ENCODE results near the gene IZUMO4.

IZUMO4 gene

DNA sequence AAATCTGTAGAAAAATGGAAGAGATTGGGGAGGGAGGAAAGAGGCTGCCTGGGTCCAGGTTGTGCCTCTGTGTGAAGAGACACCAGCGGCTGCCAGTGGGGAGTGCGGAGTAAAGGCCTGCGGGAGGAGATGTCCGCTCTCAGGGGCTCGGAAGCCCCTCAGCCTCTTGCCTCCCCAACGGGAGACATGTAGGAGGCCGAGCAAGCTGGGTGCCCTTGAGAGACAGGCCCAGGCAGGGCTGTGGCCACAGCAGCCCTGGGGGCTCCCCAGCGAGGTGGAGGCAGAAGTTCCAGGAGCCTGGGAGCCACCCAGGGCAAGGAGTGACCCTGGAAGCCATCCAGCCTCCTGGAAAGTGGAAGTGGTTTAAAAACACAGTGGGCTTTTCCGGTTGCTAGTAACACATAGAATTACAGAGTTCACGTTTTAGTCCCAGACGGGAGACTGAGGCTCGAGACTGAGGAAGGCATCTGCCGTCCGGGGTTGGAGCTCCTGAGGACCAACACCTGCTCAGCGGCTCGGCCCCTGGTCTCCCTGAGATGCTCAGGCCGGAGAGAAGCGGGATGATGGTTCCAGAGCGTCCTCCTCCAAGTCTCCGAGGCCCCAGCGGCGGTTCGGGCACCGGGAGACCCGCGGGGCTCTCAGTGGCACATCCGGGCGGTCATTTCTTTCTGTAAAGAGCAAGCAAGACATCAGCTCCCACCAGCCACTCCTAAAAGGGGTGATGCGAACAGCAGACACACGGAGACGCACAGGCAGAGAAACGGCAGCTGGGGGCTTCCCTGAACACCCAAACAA lies 23.8 kb upstream of the IZUMO4 start:
- H3K36me3 ChIP-seq: peaks cover 5% of the 10 kb centered on the region; the same call in 1 of the 2 replicates
- no peaks in the 10 kb centered on the region for H3K9me3 ChIP-seq
- no peak overlapping the region for H3K4me3 ChIP-seq (ENCODE audit: low read depth, low read length)
- no peaks in the 10 kb centered on the region for H3K4me1 ChIP-seq
- H3K27me3 ChIP-seq: no peaks in the 10 kb centered on the region
- no peak for DNase-seq
- TF ChIP-seq, protein P1, sequence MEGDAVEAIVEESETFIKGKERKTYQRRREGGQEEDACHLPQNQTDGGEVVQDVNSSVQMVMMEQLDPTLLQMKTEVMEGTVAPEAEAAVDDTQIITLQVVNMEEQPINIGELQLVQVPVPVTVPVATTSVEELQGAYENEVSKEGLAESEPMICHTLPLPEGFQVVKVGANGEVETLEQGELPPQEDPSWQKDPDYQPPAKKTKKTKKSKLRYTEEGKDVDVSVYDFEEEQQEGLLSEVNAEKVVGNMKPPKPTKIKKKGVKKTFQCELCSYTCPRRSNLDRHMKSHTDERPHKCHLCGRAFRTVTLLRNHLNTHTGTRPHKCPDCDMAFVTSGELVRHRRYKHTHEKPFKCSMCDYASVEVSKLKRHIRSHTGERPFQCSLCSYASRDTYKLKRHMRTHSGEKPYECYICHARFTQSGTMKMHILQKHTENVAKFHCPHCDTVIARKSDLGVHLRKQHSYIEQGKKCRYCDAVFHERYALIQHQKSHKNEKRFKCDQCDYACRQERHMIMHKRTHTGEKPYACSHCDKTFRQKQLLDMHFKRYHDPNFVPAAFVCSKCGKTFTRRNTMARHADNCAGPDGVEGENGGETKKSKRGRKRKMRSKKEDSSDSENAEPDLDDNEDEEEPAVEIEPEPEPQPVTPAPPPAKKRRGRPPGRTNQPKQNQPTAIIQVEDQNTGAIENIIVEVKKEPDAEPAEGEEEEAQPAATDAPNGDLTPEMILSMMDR (IDR thresholded peaks at IDR 0.05; ENCODE audit: low read depth, low read length): no peak

DNA sequence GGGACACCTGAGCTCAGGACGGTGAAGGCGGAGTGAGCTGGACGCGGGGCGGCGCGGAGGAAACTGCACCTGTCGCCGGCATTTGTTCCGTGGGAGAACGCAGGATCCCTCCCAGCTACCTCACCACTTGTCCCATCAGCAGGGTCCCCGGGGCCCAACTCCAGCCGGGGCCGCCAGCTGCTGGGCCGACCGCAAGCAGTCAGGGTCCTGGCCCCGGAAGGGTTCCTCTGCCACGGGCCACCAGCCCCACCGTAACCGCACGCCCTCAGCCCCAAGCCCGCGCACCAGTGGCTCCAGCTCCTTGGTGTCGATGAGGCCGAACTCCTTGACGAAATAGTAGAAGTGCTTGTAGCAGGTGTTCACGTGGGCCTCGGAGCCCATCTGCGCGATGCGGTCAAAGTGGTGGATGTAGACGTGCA lies 20.2 kb upstream of the IZUMO4 start:
- DNase-seq: no peak
- Histone ChIP-seq H3K27me3 (no peaks in the 10 kb centered on the region), H3K36me3 (peaks cover 7% of the 10 kb centered on the region; the same call in 1 of the 2 replicates), H3K4me1 (no peaks in the 10 kb centered on the region), H3K9me3 (no peaks in the 10 kb centered on the region), H3K4me3 (ENCODE audit: low read depth, low read length) (no peak overlapping the region)
- TF ChIP-seq, protein P1 (IDR thresholded peaks at IDR 0.05; ENCODE audit: low read depth, low read length): no peak

DNA sequence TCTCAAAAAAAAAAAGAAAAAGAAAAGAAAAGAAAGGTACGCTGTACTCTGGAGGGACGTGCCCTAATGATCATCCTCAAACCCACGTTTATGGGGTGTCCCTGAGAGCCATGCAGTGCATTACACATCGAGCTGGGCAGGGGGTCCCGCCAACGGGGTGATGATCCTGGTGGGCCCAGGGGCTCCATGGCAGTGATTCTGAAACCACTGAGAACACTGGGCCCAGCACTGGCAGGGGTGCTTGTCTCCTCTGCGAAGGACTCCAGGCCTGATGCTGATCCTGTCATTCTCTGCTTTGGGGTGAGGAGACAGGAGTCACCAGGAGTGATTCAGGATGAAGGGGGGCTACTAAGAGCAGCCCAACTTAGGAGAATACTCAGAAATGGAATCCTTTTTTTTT lies 19.3 kb upstream of the IZUMO4 start:
- H3K27me3 ChIP-seq: no peaks in the 10 kb centered on the region
- no peaks in the 10 kb centered on the region for H3K9me3 ChIP-seq
- peaks cover 7% of the 10 kb centered on the region; the same call in 1 of the 2 replicates for H3K36me3 ChIP-seq
- DNase-seq: no peak
- TF ChIP-seq, protein P1 (IDR thresholded peaks at IDR 0.05; ENCODE audit: low read depth, low read length): no peak
- H3K4me1 ChIP-seq: no peaks in the 10 kb centered on the region
- H3K4me3 ChIP-seq (ENCODE audit: low read depth, low read length): no peak overlapping the region

DNA sequence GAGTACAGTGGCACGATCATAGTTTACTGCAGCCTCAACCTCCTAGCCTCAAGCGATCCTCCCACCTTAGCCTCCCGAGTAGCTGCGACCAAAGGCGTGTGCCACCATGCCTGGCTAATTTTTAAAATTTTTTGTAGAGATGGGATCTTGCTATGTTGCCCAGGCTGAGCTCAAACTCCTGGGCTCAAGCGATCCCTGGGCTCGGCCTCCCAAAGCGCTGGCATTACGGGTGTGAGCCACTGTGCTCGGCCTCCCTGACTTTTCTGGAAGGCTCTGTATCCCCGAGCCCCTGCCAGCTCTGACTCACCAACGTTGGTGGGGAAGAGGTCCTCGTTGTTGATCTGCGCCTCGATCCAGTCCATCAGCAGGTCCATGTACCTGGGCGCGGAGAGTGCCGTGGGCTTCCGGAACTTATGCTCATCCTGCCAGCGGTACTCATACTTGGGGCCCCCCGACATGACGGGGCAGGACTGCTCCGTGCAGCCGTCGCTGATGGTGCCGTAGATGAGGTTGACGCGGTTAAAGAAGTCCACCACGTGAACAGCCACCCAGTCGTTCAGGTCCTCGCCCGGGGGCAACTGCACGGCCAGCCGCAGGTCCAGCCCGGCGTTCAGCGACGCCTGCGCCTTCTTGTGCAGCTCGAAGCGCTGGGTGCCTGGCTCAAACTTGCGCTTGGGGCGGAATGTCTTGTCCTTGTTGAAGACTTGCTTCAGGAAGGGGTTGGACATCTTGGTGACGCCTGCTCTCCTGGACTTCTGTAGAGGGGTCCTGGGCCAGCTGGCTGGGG lies 18.7 kb upstream of the IZUMO4 start:
- Histone ChIP-seq H3K36me3 (peaks cover 7% of the 10 kb centered on the region; the same call in 1 of the 2 replicates), H3K4me1 (no peaks in the 10 kb centered on the region), H3K9me3 (no peaks in the 10 kb centered on the region), H3K4me3 (ENCODE audit: low read depth, low read length) (no peak overlapping the region), H3K27me3 (no peaks in the 10 kb centered on the region)
- no peak for DNase-seq
- TF ChIP-seq, protein P1 (IDR thresholded peaks at IDR 0.05; ENCODE audit: low read depth, low read length): no peak

DNA sequence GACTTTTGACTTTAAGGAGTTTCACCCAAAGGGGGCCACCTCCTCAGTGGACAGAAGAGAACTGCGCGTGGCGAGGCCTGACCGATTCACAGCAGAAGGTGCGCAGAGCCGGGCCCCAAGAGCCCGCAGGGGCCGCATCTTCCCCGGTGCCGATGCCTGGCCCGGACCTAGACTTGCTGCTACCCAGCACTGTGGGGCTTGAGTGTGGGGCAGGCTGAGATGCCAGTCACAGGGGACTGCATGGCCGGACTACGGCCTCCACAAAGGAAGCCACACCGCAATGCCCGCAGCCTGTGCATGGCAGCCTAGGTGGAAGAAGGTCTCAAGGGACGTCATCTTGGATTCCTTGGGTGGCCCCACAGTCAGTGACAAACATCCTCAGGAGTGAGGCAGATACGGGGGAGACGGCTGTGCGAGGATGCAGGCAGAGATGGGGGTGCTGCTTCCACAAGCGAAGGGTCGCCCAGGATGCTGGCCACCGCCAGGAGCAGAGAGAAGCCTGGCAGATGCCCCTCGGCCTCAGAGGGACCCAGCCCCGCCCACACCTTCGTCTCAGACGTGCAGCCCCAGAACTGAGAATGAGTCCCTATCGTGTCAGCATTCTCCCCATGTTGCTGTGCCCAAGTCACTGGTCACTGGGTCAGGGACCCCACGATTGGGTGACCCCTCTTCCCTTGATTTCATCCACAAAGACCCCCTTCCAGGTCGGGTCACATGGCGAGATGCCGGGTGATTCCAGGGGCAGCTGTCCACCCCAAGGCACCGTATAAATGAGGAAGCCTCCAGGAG lies 17.4 kb upstream of the IZUMO4 start:
- no peaks in the 10 kb centered on the region for H3K4me1 ChIP-seq

More for the DNA sequence above, 17.4 kb upstream of the IZUMO4 start:
- H3K4me3 ChIP-seq (ENCODE audit: low read depth, low read length): no peak overlapping the region
- no peaks in the 10 kb centered on the region for H3K9me3 ChIP-seq
- no peaks in the 10 kb centered on the region for H3K27me3 ChIP-seq
- peaks cover 7% of the 10 kb centered on the region; the same call in 1 of the 2 replicates for H3K36me3 ChIP-seq
- TF ChIP-seq, protein P1 (IDR thresholded peaks at IDR 0.05; ENCODE audit: low read depth, low read length): no peak
- DNase-seq: no peak
